GM12892 (cell line): ENCODE measurements around the gene OR14A16.

Source experiments
- DNase-seq: peaks from one replicate; pipeline ENCODE4 v3.0.0; 2011; ENCODE audit not compliant: insufficient read length
- FAIRE-seq: peaks from 2 replicates; lab custom pipeline; 2011; peaks lifted over from hg19 to GRCh38; lab: Jason Lieb, UNC
- POLR2A ChIP-seq: IDR thresholded peaks from 2 replicates; pipeline ENCODE4 v1.6.1; 2011; ENCODE audit warnings: low read depth, low read length, control low read depth
- POLR2AphosphoS5 ChIP-seq: IDR thresholded peaks from 2 replicates; pipeline ENCODE4 v1.6.1; 2011; ENCODE audit warnings: low read depth, low read length, control low read depth
- TAF1 ChIP-seq: IDR thresholded peaks from 2 replicates; pipeline ENCODE4 v1.6.1; 2011; ENCODE audit warnings: low read depth, mild to moderate bottlenecking, control low read depth, low read length, borderline replicate concordance

The OR14A16 gene

GRCh38 chr1:247845011-247845692 is 21.2 kb upstream of the OR14A16 start:
- TF ChIP-seq POLR2AphosphoS5 (no peak), POLR2A (no peak), TAF1 (no peak)
- DNase-seq, result no peak
- FAIRE-seq, result no peak

- DNase-seq (no peak), FAIRE-seq (no peak)
- TF ChIP-seq TAF1 (no peak), POLR2A (no peak), POLR2AphosphoS5 (no peak)
Observed at GRCh38 chr1:247843411-247843810, 19.5 kb upstream of the OR14A16 start.

- no peak for DNase-seq
- no peak for TF ChIP-seq TAF1
- no peak for TF ChIP-seq POLR2A
- no peak for TF ChIP-seq POLR2AphosphoS5
- FAIRE-seq, result no peak
Observed at GRCh38 chr1:247841796-247842195, 17.9 kb upstream of the OR14A16 start, which contains the start of gene OR11L1. OR11L1 (minus strand) TSS chr1:247841896; CDS start chr1:247841896, 0 bp downstream.

GRCh38 chr1:247840818-247841217 is 16.9 kb upstream of the OR14A16 start:
- DNase-seq (no peak), FAIRE-seq (no peak)
- no peak for TF ChIP-seq POLR2AphosphoS5
- no peak for TF ChIP-seq TAF1
- no peak for TF ChIP-seq POLR2A

GRCh38 chr1:247833601-247834000 is 9.7 kb upstream of the OR14A16 start:
- FAIRE-seq (no peak), DNase-seq (no peak)
- TF ChIP-seq POLR2AphosphoS5, result no peak
- no peak for TF ChIP-seq TAF1
- no peak for TF ChIP-seq POLR2A

- TF ChIP-seq POLR2AphosphoS5, result no peak
- no peak for TF ChIP-seq POLR2A
- TF ChIP-seq TAF1, result no peak
- no peak for DNase-seq
- no peak for FAIRE-seq
Observed at GRCh38 chr1:247829656-247830055, 5.7 kb upstream of the OR14A16 start.

- DNase-seq (no peak), FAIRE-seq (no peak)
- no peak for TF ChIP-seq TAF1
- TF ChIP-seq POLR2A, result no peak
- no peak for TF ChIP-seq POLR2AphosphoS5
Observed at GRCh38 chr1:247825362-247825761, 1.4 kb upstream of the OR14A16 start.

- DNase-seq (no peak), FAIRE-seq (no peak)
- TF ChIP-seq POLR2AphosphoS5 (no peak), TAF1 (no peak), POLR2A (no peak)
Observed at GRCh38 chr1:247822060-247822459, 1.9 kb downstream of the OR14A16 start.

GRCh38 chr1:247812637-247813036 is 11.3 kb downstream of the OR14A16 start:
- no peak for DNase-seq

GRCh38 chr1:247797518-247797917 is 26.4 kb downstream of the OR14A16 start:
- no peak for FAIRE-seq
- DNase-seq, result no peak
- TF ChIP-seq POLR2AphosphoS5 (no peak), TAF1 (no peak), POLR2A (no peak)

More at GRCh38 chr1:247812637-247813036, 11.3 kb downstream of the OR14A16 start:
- no peak for TF ChIP-seq TAF1
- TF ChIP-seq POLR2A, result no peak
- TF ChIP-seq POLR2AphosphoS5, result no peak
- FAIRE-seq, result no peak

- DNase-seq (no peak), FAIRE-seq (no peak)
- TF ChIP-seq POLR2A, result no peak
- TF ChIP-seq POLR2AphosphoS5, result no peak
- no peak for TF ChIP-seq TAF1
Observed at GRCh38 chr1:247769603-247770002, 54.3 kb downstream of the OR14A16 start.
